Stimulated activated CD8-positive, alpha-beta memory T cell treated with anti-CD3 and anti-CD28 coated beads, Interleukin-12 subunit alpha, Interleukin-12 subunit beta, amount 100 ng/mL, for 4 hours (primary cell): ENCODE data around the gene CCL28.
"Not testable (repeated sequence)": the region's sequence is repeated elsewhere in the genome, so short reads cannot be mapped to it uniquely, and the experiment has no call there.

Experiments
- DNase-seq: peaks from one replicate; pipeline ENCODE4 v3.0.0-alpha.2; 2020; ENCODE audit warnings: low read depth

The CCL28 gene

DNA sequence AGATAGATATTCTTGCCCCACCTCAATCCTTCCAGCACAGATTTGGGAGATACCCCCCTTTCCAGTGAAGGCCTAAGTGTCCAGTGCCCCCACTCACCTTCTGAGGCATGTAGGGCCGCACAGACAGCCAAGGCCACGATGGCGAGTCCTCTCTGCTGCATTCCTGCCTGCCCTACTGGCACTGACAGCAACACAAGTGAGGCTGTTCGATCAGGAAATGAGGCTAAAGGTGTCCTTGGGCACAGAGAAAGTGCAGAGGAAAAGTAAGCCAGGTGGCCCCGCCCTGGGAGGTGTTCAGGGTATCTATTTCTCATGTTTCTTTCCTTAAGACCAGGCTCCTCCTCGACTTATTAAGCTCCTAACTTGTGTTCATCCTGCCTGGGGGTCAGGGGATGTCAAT is at the start of gene CCL28:
CCL28 (minus strand) TSS at position 236 of the 400 bp plus-strand sequence; CDS start at position 161, 75 bp downstream.
- DNase-seq, result no peak

DNA sequence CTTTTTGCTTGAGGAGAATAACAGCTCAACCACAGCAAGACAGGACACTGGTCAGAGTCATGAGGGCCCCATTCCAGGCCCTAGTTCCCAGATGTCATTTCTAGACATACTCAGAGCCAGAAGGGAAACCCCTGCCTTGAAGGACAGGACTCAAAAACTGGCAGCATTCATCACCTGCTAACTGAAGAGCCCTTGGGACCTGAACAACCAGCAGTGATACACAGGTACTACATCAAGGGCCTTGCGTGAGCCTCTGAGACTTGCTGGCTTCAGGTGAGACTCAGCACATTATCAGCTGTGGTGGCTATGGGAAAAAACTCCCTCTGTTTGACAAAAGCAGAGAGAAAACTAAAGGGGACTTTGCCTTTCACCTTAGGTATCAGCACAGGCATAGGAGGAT is 48.9 kb upstream of the CCL28 start:
- no peak for DNase-seq

DNA sequence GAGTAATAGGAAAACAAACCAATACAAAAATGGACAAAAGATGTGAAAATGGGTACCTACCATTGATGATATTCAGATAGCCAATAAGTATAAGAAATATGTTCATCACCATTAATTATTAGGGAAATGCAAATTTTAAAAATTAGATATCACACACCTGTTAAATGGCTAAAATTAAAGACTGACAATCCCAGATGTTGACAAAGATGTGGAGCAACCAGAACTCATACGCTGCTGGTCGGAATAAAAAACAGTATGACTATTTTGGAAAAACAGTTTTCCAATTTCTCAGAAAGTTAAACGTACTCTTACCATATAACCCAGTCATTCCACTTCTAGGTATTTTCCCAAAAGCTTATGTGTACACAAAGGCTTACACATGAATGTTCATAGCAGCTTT is 44.4 kb upstream of the CCL28 start:
- DNase-seq, result no peak

- not testable (repeated sequence) for DNase-seq
Observed at GRCh38 chr5:43441575-43441974, 29.4 kb upstream of the CCL28 start.

GRCh38 chr5:43437062-43437660 is 25.0 kb upstream of the CCL28 start:
- DNase-seq, result no peak

GRCh38 chr5:43433382-43433781 is 21.2 kb upstream of the CCL28 start:
- no peak for DNase-seq

DNA sequence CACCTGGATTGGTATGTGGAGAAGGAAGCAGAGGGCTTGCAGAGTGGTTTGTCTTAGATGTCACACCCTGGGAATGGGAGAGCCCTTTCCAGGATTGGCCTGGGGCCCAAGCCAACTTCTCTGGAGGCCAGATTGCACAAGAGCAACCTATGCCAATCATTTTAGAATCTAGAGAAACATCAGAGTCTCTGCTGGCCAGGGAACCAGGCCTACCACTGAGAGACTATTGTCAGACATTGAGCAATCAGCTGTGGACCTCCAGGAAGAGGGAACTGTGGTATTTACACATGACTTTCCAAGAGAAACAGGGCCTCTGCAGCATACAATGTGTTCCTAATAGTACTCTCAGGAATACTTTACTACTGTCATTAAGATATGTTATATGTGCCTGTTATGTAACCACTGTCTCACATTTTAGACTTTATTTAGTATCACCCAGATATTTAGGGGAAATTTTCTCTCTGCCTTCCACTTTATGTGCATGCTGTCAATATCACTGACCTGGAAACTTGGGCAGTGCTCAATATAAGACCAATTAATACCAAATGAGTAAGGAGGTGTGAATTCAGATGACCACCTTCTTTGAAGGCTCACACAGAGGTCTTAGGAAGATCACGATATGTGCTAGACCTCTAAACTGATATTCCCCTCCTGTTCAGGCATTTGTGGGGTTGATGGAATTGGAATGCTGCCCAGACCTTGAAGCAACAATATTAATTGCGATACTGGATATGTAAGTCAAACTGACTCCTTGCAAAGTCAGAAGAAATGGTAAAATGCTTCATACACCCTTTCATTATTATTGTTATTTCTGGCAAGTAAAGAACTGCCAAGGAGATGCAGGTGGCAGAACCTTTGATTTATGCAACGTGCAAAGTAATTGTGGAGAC is 20.5 kb upstream of the CCL28 start:
- DNase-seq, result no peak

DNA sequence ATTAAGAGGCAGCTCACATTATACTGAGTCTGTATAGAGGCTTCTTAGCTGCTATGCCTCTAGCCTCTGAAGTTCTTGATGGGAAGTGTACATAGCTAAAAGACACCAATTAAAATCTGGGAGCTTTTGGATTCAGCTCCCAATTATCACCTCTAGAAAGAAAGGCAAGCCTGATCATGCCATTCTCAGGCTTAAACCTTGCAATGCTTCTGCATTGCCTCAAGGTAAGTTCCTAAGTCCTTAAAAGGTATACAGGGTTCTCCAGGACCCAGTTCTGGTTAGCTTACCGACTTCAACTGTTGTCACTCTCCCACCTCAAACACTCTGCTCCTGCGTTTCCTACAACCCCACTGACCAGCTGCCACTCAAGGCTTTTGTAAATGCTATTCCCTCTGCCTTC is 17.5 kb upstream of the CCL28 start:
- DNase-seq, result no peak

GRCh38 chr5:43429016-43429415 is 16.8 kb upstream of the CCL28 start:
- no peak for DNase-seq

GRCh38 chr5:43427306-43427705 is 15.1 kb upstream of the CCL28 start:
- no peak for DNase-seq

DNA sequence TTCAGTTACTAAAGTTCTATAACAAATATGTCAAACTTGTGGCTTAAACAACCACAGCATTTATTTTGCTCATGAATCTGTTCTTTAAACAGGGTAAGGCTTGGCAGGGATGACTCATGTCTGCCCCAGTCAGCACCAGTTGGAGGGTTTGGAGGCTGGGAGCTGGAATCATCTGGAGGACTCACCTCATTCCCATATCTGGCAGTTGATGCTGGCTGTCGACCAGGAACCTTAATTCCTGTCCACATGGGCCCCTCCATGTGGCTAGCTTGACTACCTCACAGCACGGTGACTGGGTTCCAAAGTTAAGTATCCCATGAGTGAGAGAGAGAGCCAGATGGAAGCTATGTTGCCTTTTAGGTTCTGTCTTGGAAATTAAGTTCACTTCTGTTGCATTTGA is 13.8 kb upstream of the CCL28 start:
- DNase-seq, result no peak

DNA sequence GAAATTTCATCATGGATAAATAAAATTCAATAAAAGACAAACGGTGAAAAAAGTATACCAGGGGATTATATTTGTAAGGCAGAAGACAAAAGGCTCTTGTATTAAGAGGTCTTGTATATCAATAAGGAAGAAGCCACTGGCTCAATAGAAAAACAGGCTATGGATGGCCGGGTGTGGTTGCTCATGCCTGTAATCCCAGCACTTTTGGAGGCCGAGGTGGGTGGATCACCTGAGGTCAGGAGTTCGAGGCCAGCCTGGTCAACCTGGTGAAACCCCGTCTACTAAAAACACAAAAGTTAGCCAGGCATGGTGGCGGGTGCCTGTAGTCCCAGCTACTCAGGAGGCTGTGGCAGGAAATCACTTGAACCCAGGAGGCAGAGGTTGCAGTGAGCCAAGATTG is 10.9 kb upstream of the CCL28 start:
- not testable (repeated sequence) for DNase-seq

DNA sequence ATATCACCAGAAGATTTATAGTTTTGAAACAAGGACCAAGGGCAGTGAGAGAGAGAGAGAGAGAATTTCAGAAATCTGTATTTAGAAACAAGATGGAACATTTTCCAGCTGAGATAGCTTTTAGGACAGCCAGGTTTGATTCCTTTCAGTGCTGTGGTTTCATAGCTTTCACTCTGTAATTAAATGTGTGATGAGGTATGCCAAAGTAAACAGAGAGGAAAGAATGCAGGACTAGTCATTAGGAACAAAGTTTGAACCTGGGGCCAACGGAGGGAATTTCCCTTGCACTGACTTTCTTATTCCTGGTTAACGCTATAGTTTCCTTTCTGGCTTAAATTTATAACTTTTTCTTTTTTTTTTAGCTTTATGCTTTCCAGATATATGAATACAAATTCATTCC is 10.0 kb upstream of the CCL28 start:
- DNase-seq, result no peak

- DNase-seq, result no peak
Observed at GRCh38 chr5:43421450-43422133, 9.4 kb upstream of the CCL28 start.

DNA sequence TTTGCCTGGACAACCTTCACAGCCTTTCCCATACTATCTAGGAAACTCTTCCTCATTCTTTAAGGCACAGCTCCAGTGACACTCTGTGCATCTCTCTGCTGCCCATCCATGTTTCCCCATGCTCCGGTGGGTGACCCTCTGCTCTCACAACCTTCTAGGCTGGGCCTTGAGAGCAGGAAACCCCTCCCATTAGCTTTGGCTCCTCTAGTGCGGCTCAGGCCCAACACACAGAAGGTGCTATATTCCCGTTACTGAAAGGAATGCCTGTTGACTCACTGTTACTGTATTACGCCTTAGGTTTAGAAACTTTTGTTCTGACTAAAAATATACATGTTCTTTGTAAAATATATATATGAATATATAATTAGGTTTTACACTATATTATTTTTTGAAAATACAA is 8.1 kb upstream of the CCL28 start:
- no peak for DNase-seq

DNA sequence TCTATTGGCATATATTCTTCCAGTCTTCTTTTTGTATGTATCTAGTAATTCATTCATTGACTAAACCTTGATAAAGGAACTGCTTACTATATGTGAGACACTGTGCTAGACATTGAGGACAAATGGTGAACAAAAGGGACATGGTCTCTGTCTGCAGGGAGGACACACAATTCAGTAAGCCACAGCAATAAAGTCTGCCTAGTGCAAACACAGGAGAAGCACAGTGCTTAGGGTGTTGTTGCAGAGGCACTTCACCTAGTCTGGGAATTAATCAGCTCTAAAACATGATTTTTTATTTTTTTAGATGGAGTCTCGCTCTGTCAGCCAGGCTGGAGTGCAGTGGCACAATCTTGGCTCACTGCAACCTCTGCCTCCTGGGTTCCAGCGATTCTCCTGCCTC is 6.4 kb upstream of the CCL28 start:
- DNase-seq, result no peak

GRCh38 chr5:43416803-43417394 is 4.7 kb upstream of the CCL28 start:
- DNase-seq, result no peak

DNA sequence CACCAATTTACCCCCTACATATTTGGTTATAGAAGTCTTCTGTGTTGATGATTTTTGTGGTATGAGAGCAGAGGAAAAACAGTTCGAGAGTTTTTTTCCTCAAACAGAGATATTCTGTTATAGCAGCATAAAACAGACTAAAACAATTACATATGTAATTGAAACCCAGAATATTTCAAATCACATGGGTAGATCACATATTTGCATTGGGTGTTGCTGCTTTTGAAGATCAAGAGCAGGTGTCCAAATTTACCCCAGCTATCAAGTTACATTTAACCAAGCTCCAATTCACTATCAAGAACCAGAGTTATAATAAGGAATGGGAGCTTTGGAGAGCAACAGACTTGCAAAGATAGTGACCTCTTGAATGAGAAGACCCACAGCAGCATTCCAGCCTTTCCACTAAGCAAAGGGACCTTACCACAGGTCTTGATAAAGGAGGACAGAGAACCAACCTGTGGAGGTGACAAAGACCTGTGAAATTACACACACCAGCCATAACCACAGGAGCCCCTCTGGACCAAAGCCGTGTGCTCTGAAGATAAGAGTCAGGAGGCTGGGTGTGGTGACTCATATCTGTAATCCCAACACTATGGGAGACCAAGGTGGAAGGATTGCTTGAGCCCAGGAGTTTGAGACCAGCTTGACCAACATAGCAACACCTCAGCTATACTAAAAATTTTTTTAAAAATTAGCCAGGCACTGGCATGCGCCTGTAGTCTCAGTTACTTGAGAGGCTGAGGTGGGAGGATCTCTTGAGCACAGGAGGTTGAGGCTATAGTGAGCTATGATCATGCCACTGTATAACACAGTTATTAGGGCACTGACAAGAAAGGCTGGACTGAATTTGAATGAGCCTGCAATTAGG is 4.0 kb upstream of the CCL28 start:
- no peak for DNase-seq

DNA sequence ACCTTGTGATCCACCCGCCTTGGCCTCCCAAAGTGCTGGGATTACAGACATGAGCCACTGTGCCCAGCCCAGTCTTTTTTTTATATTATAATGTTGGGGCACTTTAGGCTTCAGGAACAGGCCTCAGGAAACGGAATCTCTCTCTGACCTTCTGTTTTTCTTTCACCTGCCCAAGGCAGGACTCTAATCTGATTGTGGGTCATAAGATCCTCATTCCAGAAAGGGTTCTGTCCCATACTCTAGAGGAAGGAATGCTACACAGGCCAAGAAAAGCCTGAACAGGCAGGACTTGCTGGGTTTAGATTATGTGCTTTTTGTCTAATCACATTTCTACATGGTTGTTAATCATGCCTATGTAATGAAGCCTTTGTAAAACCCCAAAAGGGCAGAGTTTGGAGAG is 1.8 kb upstream of the CCL28 start:
- DNase-seq, result no peak

- DNase-seq, result no peak
Observed at GRCh38 chr5:43412644-43413043, 453 bp upstream of the CCL28 start.

- DNase-seq, result no peak
Observed at GRCh38 chr5:43411495-43411894, 696 bp downstream of the CCL28 start.

- no peak for DNase-seq
Observed at GRCh38 chr5:43410414-43410813, 1.8 kb downstream of the CCL28 start.
